ENCODE results near the gene MMD2.

Gene MMD2

DNA sequence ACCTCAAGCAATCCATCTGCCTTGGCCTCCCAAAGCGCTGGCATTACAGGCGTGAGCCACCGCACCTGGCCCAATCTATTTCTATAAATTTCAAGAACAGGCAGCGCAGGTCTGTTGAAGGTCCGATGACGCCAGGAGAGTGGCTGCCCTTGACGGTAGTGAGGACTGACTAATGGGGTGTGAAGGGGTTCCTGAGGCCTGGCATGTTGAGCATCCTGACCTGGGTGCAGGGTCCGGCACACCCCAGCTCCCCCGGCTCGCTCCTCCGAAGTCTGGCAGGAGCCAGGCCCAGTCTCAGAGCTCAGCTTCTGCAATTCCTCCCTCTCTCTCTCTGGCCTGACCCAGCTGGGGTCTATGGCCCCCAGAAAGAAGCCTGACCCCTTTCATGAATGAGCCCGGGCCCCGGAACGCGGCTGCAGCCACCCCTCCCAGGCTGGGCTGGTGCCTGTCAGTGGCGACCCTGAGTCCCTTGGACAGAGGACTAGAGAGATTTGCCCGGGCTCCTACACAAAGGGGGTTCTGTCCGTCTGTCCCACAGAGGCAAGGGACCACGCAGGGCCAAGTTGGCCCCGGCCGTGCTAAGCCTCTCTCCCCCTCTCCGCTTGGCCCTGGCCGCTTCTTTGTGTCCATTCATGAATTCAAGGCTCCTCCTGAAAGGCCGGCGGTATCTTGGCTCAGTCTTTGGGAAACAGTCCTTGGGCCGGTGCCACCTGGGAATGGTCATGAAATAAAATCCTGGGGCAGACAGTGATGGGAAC is 18.8 kb downstream of the MMD2 start:
- H3K4me3 ChIP-seq (ENCODE audit: low read depth, low read length), result no peak overlapping the region
- TF ChIP-seq, protein P1, sequence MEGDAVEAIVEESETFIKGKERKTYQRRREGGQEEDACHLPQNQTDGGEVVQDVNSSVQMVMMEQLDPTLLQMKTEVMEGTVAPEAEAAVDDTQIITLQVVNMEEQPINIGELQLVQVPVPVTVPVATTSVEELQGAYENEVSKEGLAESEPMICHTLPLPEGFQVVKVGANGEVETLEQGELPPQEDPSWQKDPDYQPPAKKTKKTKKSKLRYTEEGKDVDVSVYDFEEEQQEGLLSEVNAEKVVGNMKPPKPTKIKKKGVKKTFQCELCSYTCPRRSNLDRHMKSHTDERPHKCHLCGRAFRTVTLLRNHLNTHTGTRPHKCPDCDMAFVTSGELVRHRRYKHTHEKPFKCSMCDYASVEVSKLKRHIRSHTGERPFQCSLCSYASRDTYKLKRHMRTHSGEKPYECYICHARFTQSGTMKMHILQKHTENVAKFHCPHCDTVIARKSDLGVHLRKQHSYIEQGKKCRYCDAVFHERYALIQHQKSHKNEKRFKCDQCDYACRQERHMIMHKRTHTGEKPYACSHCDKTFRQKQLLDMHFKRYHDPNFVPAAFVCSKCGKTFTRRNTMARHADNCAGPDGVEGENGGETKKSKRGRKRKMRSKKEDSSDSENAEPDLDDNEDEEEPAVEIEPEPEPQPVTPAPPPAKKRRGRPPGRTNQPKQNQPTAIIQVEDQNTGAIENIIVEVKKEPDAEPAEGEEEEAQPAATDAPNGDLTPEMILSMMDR (IDR thresholded peaks at IDR 0.05; ENCODE audit: borderline replicate concordance, insufficient read depth, low read depth, low read length), result no peak

DNA sequence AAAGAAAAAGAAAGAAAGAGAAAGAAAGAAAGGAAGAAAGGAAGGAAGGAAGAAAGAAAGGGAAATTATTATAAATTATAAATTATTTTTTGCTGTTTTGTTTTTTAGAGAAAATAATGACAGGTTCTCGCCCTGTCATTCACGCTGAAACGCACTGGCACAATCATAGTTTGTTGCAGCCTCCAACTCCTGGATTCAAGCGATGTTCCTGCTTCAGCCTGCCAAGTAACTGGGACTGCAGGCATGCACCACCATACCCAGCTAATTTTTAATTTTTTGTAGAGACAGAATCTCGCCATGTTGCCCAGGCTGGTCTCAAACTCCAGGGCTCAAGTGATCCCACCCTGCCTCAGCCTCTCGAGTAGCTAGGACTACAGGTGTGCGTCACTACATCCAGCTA is 21.6 kb downstream of the MMD2 start:
- H3K4me3 ChIP-seq (ENCODE audit: low read depth, low read length), result no peak overlapping the region
- TF ChIP-seq, protein P1 (IDR thresholded peaks at IDR 0.05; ENCODE audit: borderline replicate concordance, insufficient read depth, low read depth, low read length), result no peak

DNA sequence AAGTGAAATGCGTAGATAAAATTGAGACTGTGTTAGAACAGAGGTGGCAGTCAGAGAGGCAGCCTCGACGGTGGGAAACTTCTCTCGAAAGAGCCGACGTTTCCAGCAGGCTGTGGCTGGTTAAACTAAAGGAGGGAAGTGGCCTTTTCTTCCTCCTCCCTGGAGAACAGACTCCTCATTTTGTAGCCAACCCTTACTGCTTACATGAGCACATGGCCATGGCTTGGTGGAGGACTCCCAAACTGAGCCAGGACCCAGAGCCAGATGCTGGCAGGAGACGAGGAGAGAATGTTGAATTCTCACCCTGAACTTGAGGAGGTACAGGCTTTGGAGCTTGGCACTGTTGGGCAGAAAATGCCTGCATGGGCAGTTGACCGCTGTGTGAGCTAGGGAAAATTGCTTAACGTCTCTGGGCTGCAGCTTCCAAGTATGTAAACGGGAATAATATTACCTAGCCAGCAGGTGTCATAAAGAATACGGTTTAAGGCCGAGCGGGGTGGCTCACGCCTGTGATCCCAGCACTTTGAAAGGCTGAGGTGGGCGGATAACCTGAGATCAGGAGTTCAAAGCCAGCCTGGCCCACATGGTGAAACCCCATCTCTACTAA is 24.5 kb downstream of the MMD2 start:
- TF ChIP-seq, protein P1 (IDR thresholded peaks at IDR 0.05; ENCODE audit: borderline replicate concordance, insufficient read depth, low read depth, low read length), result no peak
- no peak overlapping the region for H3K4me3 ChIP-seq (ENCODE audit: low read depth, low read length)

- H3K4me3 ChIP-seq (ENCODE audit: low read depth, low read length), result no peak overlapping the region
- TF ChIP-seq, protein P1 (IDR thresholded peaks at IDR 0.05; ENCODE audit: borderline replicate concordance, insufficient read depth, low read depth, low read length), result no peak
Measured at GRCh38 chr7:4931943-4932342, 27.0 kb downstream of the MMD2 start.

DNA sequence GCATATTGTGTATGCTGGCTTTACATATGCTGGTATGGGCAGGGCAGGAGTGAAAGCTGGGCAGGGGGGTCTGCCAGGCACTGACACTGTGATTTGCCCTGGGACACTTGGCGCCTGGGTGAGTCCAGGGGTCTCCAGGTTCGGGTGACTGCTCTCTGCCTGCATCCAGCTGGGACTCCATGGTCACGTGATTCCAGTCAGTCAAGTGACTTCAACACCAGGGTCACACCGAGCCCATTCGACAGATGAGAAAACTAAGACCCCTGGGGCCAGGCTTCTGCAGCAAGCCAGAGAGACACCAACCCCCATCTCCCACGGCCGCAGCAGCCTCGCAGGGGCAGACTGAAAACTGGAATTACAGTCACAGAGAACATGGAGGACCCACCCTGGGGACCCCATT is 30.0 kb downstream of the MMD2 start:
- no peak overlapping the region for H3K4me3 ChIP-seq (ENCODE audit: low read depth, low read length)
- TF ChIP-seq, protein P1 (IDR thresholded peaks at IDR 0.05; ENCODE audit: borderline replicate concordance, insufficient read depth, low read depth, low read length), result no peak

- TF ChIP-seq, protein P1 (IDR thresholded peaks at IDR 0.05; ENCODE audit: borderline replicate concordance, insufficient read depth, low read depth, low read length), result no peak
- no peak overlapping the region for H3K4me3 ChIP-seq (ENCODE audit: low read depth, low read length)
Measured at GRCh38 chr7:4928445-4928844, 30.5 kb downstream of the MMD2 start.

Measured in GM12875 (cell line).